Airway epithelial cell (primary cell): ENCODE data around the gene ITFG1. TPM values are rescaled to one million over a fixed set of nuclear protein-coding genes. Genes with fewer than 3 reads are reported as not detected.

Experiments
- total RNA-seq: library from RNA; depleted of rRNA; stranded (reverse); fragments of >200 nt; gene quantifications from 2 replicates; pipeline ENCODE4 v1.2.3, GENCODE V29; 2015

ITFG1 gene
- 28.3 and 33.3 TPM in 2 replicates for total RNA-seq

GRCh38 chr16:47460711-47461597 lies at the start of gene ITFG1, which contains the start of gene PHKB:
Gene ITFG1 (minus strand): TSS chr16:47461063. CDS start chr16:47461045, 18 bp downstream.
Gene PHKB (plus strand): TSS chr16:47461331. CDS start chr16:47461351, 20 bp downstream.

DNA sequence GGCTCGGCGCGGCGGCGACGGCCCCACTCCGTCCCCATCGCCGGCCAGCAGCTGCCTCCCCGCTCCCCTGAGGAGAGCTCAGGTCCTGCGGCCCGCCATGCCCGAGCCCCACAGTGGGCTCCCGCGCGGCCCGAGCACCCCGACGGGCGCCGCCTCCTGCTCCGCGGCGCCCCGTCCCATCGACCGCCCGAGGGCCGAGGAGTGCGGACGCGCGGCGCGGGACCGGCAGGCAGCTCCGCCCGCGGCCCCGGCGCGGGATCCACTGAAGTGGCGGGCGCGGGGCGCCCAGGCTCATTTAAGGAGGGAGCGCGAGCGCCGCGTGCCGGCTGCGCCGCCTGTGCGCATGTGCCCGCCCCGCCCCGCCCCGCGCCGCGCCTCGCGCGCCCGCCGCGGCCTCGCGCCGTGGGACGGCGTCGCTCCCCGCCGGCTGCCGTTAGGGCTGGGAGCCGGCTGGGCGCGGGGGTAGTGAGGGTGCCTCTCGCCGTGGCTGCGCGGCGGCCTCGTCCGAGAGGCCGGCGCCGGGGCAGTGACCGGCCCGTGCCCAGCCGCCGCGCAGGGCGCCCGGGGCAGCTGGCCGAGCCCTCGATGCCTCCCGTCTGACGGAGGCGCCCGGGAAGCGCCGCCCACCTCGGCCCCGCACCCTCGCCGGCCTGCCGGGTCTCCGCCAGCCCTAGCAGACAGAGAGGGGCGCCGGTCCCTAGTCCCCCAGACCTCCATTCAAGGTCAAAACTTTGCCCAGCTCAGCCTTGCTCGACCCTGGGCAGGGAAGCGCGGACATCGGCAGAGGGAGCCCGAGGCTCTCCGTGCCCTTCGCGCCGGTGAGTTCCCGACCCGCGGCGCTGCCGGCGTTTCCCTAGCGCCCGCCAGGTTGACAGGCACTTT lies 316.9 kb downstream of the ITFG1 start, which contains the start of gene NETO2:
Gene NETO2, minus strand, starts transcription at position 269 of the 882 bp plus-strand sequence. CDS start 333 bp downstream, outside the sequence.

Other genes with a start within 250 kb of the ITFG1 start
- 46.3 and 46.5 TPM in 2 replicates for gene PHKB, start 268 bp upstream of the ITFG1 start, total RNA-seq